Stimulated activated CD8-positive, alpha-beta memory T cell treated with anti-CD3 and anti-CD28 coated beads, Interleukin-12 subunit alpha, Interleukin-12 subunit beta, amount 100 ng/mL, for 24 hours (primary cell): ENCODE measurements around the gene FOXC2.

ENCODE experiments used
- DNase-seq: peaks from one replicate; pipeline ENCODE4 v3.0.0-alpha.2; 2020; ENCODE audit errors: extremely low read depth

FOXC2 gene

GRCh38 chr16:86616906-86617305, 50.3 kb downstream of the FOXC2 start:
- DNase-seq, result no peak

DNA sequence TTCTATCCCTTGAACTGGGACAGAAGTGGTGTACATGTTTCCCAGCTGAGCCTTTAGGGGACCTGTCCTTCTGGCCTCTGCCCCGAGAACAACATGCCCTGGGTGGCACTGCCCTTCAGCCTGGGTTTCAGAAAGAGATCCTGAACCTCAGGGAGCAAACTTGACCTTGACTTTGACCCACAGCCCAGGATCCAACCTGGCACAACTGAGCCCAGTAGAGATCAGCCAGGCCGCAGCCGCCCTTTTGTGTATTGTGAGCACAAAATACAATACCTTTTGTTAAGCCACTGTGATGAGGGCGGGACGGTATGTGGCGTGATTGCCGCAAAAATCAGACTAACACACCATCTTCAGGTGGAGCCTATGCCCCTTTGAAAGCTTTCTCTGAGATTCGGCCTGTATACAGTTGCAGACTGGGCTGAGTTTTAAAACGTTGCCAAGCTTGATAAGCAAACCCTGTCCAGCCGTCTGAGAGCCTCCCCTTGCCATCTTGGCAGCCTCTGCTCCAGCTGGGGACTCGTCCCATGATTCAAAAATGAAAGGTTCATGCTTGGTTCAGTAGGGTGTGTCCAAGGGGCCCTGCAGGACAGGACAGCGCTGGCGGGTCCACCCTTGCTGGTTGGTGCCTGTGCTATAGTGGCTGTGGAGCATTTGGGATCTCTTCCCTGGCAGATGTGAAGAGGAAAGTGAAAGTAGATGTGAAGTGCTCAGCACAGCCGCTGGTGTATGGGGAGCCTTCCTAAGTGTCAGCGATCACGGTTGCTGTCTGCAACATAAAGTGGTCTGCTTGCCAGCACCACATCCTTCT, 52.0 kb downstream of the FOXC2 start:
- no peak for DNase-seq
